HG03108 (cell line): ENCODE data around the gene GAGE10.
"Not testable (repeated sequence)": the region's sequence is repeated elsewhere in the genome, so short reads cannot be mapped to it uniquely, and the experiment has no call there.

Experiments
- ATAC-seq: cut with Tn5 transposase; IDR thresholded peaks from one replicate; pipeline ENCODE4 v1.9.1; 2021; ENCODE audit warnings: moderate library complexity; ENCODE audit not compliant: unreplicated experiment

The GAGE10 gene

GRCh38 chrX:49322266-49322665 lies 18.8 kb downstream of the GAGE10 start:
- ATAC-seq = not testable (repeated sequence)

GRCh38 chrX:49323735-49324134 lies 20.3 kb downstream of the GAGE10 start:
- not testable (repeated sequence) for ATAC-seq

GRCh38 chrX:49330421-49330820 lies 27.0 kb downstream of the GAGE10 start:
- not testable (repeated sequence) for ATAC-seq

- ATAC-seq = not testable (repeated sequence)
Measured at GRCh38 chrX:49331282-49331681, 27.8 kb downstream of the GAGE10 start, which contains the start of gene GAGE13. Gene GAGE13, plus strand, starts transcription at chrX:49331582. Its CDS starts 1,156 bp downstream, at chrX:49332738.

GRCh38 chrX:49331841-49332240 lies 28.4 kb downstream of the GAGE10 start:
- ATAC-seq = not testable (repeated sequence)

GRCh38 chrX:49341449-49341848 lies 38.0 kb downstream of the GAGE10 start:
- ATAC-seq = not testable (repeated sequence)

- ATAC-seq = not testable (repeated sequence)
Measured at GRCh38 chrX:49344496-49345175, 41.2 kb downstream of the GAGE10 start.

GRCh38 chrX:49345402-49345801 lies 42.0 kb downstream of the GAGE10 start:
- ATAC-seq = not testable (repeated sequence)

GRCh38 chrX:49346150-49346549 lies 42.7 kb downstream of the GAGE10 start:
- ATAC-seq = not testable (repeated sequence)
